DOHH2 (cell line): Measurements from ENCODE around the gene MARCHF3.

Experiments used
- H3F3A ChIP-seq: fragments of 200-600 bp; sonication (generic), shearing (Covaris generic); 2 replicates; pipeline ENCODE4 v1.6.0; 2016; ENCODE audit warnings: antibody characterized with exemption, mild to moderate bottlenecking; ENCODE audit not compliant: control insufficient read depth, insufficient read depth
- H3K27ac ChIP-seq: fragments of 200-600 bp; sonication (generic); 2 replicates; pipeline ENCODE4 v1.5.1; 2014; ENCODE audit warnings: low read depth, mild to moderate bottlenecking, low read length, moderate library complexity
- H3K27me3 ChIP-seq: fragments of 200-600 bp; sonication (generic); 2 replicates; pipeline ENCODE4 v1.6.1; 2014; ENCODE audit warnings: mild to moderate bottlenecking, low read length, mixed read lengths; ENCODE audit not compliant: control insufficient read depth
- H3K36me3 ChIP-seq: fragments of 200-600 bp; sonication (generic); 2 replicates; pipeline ENCODE4 v1.6.1; 2014; ENCODE audit warnings: mild to moderate bottlenecking, low read length, moderate library complexity, mixed read lengths; ENCODE audit not compliant: control insufficient read depth
- H3K4me1 ChIP-seq: fragments of 200-600 bp; sonication (generic); 2 replicates; pipeline ENCODE4 v1.6.1; 2014; ENCODE audit warnings: mild to moderate bottlenecking, low read length, mixed read lengths; ENCODE audit not compliant: control insufficient read depth
- H3K4me2 ChIP-seq: fragments of 200-600 bp; sonication (generic); 2 replicates; pipeline ENCODE4 v1.6.0; 2014; ENCODE audit warnings: mild to moderate bottlenecking, low read length, moderate library complexity
- H3K4me3 ChIP-seq: fragments of 200-600 bp; sonication (generic); 2 replicates; pipeline ENCODE4 v1.5.1; 2014; ENCODE audit warnings: mild to moderate bottlenecking, low read length, mixed read lengths
- H3K79me2 ChIP-seq: fragments of 200-600 bp; sonication (generic); 2 replicates; pipeline ENCODE4 v1.6.1; 2014; ENCODE audit warnings: mild to moderate bottlenecking, low read length, mixed read lengths; ENCODE audit not compliant: control insufficient read depth
- H3K9me2 ChIP-seq: fragments of 200-600 bp; sonication (generic); replicated peaks from 2 replicates; pipeline ENCODE4 v1.6.1; 2014; ENCODE audit warnings: mild to moderate bottlenecking, low read length, mixed read lengths; ENCODE audit not compliant: control insufficient read depth
- H3K9me3 ChIP-seq: fragments of 200-600 bp; sonication (generic); 2 replicates; pipeline ENCODE4 v1.6.1; 2014; ENCODE audit warnings: antibody characterized with exemption, low read length, mixed read lengths; ENCODE audit not compliant: control insufficient read depth, insufficient read depth
- H4K20me1 ChIP-seq: fragments of 200-600 bp; sonication (generic); 2 replicates; pipeline ENCODE4 v1.6.0; 2014; ENCODE audit warnings: low read depth, mild to moderate bottlenecking, antibody characterized with exemption, low read length, moderate library complexity; ENCODE audit not compliant: control insufficient read depth, insufficient read depth
- EZH2phosphoT487 ChIP-seq: fragments of 200-600 bp; sonication (generic); IDR thresholded peaks from 2 replicates; pipeline ENCODE4 v1.6.1; 2017; ENCODE audit warnings: borderline replicate concordance, mild to moderate bottlenecking, antibody characterized with exemption, low read length, moderate library complexity, mixed read lengths
- TF ChIP-seq, protein P1 (sequence below): fragments of 200-600 bp; sonication (generic); IDR thresholded peaks from one replicate; pipeline ENCODE4 v1.5.1; 2014; ENCODE audit warnings: antibody characterized with exemption, mild to moderate bottlenecking, low read depth, low read length; ENCODE audit not compliant: poor library complexity, severe bottlenecking

Gene MARCHF3

DNA sequence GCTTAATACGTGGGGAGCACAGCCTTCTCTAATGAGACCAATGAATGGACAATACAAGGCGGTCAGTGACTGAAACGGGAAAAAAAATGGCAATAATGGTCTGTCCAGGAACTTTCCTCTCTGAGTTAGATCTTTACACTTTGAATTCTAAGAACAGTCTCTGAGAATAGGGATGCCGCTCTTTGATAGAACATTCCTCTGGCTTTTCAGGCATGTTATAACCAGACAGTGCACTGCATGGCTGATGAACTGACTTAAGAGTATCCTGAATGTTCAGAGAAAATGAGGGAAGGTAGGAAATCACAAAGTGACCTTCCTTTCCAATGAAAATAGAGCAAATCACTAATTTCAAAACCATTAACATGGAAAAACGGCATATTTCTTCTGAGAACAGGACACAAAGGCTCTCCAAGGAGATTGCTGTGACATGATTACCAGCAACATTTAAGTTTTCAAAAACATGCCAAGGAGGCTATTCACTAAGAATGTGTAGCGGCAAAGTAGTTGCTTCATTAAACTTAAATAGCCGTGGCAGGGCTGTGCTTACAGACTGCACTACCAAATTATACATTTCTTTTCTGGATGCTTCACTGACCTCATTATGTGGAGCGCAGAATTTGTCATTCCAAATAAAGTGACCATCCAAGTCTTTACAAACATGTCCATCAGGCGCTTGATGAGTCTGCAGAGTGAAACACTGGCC lies 105.9 kb downstream of the MARCHF3 start:
- Histone ChIP-seq H4K20me1 (no peaks in the 10 kb centered on the region), H3K27me3 (no peaks in the 10 kb centered on the region), H3K9me2 (no peaks in the 10 kb centered on the region), H3K79me2 (no peaks in the 10 kb centered on the region), H3F3A (no peaks in the 10 kb centered on the region), H3K4me3 (no peak overlapping the region), H3K27ac (no peak overlapping the region), H3K9me3 (no peaks in the 10 kb centered on the region), H3K36me3 (no peaks in the 10 kb centered on the region), H3K4me2 (no peak overlapping the region), H3K4me1 (no peaks in the 10 kb centered on the region)
- TF ChIP-seq EZH2phosphoT487 = no peak
- TF ChIP-seq, protein P1, sequence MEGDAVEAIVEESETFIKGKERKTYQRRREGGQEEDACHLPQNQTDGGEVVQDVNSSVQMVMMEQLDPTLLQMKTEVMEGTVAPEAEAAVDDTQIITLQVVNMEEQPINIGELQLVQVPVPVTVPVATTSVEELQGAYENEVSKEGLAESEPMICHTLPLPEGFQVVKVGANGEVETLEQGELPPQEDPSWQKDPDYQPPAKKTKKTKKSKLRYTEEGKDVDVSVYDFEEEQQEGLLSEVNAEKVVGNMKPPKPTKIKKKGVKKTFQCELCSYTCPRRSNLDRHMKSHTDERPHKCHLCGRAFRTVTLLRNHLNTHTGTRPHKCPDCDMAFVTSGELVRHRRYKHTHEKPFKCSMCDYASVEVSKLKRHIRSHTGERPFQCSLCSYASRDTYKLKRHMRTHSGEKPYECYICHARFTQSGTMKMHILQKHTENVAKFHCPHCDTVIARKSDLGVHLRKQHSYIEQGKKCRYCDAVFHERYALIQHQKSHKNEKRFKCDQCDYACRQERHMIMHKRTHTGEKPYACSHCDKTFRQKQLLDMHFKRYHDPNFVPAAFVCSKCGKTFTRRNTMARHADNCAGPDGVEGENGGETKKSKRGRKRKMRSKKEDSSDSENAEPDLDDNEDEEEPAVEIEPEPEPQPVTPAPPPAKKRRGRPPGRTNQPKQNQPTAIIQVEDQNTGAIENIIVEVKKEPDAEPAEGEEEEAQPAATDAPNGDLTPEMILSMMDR = no peak

DNA sequence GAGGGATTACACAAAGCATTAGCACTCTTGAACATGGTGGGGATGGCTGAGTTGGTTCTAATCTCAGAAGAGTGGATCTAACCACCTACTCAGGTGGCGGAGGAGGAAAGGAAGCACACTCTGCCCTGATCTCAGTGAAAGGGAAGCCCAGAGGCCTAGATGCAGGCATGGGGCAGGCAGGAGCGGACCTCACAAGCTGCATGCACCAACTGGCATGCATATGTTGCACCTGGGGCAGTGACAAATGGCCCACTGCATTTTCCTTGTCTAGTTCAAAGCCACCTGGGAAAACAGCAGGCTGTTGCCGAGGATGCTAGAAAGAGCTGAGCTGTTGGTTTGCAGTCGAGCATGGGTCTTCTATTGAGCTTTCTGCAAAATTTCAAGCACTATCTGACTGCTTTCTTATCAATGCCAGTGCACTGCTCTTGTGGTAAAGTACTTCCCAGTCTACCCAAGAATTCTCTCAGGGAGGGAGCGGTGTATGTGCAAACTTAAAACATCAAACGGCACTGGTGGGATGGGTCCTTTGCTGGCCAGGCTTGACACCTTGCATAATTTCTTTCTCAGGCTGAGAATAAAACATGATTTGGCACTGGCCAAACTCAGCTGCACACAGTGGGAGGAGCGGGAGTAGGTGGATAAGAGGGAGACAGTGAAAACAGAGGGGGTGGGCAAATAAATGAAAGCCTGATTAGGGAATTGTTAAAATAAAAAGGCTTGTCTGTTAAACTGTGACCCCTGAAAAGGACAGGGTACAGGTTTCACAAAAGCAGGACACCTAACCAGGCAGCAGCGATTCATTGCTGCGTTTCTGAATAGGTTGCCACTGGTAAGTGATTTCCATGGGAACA lies 108.9 kb downstream of the MARCHF3 start:
- no peak overlapping the region for H3K4me3 ChIP-seq
- no peaks in the 10 kb centered on the region for H4K20me1 ChIP-seq
- TF ChIP-seq, protein P1 = no peak
- no peak for TF ChIP-seq EZH2phosphoT487
- H3K27ac ChIP-seq = no peak overlapping the region
- H3K9me2 ChIP-seq = no peaks in the 10 kb centered on the region
- no peaks in the 10 kb centered on the region for H3K27me3 ChIP-seq
- H3K79me2 ChIP-seq = no peaks in the 10 kb centered on the region
- no peaks in the 10 kb centered on the region for H3K36me3 ChIP-seq
- no peaks in the 10 kb centered on the region for H3F3A ChIP-seq
- no peaks in the 10 kb centered on the region for H3K9me3 ChIP-seq
- H3K4me2 ChIP-seq = no peak overlapping the region
- H3K4me1 ChIP-seq = no peaks in the 10 kb centered on the region

GRCh38 chr5:126920291-126920690 lies 110.1 kb downstream of the MARCHF3 start:
- TF ChIP-seq, protein P1 = no peak
- TF ChIP-seq EZH2phosphoT487 = no peak
- H3K4me1 ChIP-seq = no peaks in the 10 kb centered on the region
- H3K27ac ChIP-seq = no peak overlapping the region

More at GRCh38 chr5:126920291-126920690, 110.1 kb downstream of the MARCHF3 start:
- no peaks in the 10 kb centered on the region for H4K20me1 ChIP-seq
- no peak overlapping the region for H3K4me2 ChIP-seq
- no peaks in the 10 kb centered on the region for H3F3A ChIP-seq
- no peaks in the 10 kb centered on the region for H3K9me2 ChIP-seq
- no peaks in the 10 kb centered on the region for H3K36me3 ChIP-seq
- H3K27me3 ChIP-seq = no peaks in the 10 kb centered on the region
- H3K79me2 ChIP-seq = no peaks in the 10 kb centered on the region
- no peak overlapping the region for H3K4me3 ChIP-seq
- H3K9me3 ChIP-seq = no peaks in the 10 kb centered on the region
